ENCODE data around the gene VIPAS39. TPM values are rescaled to one million over a fixed set of nuclear protein-coding genes. Genes with fewer than 3 reads are reported as not detected.

The VIPAS39 gene
- 20.8 and 41.3 TPM in 2 replicates for total RNA-seq

DNA sequence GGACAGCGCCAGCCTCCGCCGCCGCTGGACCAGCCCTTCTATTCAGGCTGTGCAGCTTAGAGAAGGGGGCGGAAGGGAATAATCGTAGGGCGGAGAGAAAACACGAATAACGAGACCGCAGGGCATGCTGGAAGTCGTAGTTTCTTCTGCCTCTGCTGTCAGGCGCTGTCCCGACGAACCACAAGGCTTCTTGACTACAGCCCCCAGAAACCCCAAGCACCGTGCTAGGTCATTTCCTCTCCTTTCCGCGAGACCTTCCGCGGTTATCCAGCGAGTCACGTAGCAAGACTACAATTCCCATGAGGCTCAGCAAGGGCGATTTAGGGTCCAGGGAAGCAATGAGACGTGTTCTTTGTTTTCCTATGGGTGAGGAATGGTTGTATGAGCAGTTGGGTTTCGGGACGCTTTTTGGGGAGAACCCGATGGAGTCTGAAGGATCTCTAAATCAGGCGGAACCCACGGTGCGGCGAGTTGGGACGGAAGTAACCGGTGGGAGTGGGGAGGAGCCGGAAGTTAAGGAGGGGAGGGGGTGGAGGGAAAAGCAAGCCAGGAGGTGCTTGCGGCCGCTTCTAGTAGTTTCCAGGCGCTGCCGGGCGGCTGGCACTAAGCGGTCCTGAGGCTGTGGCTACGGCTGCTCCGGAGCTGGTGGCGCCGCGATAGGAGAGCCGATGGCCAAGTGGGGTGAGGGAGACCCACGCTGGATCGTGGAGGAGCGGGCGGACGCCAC is at the start of gene VIPAS39, which contains the start of gene AHSA1:
VIPAS39 (minus strand) TSS at position 80 of the 727 bp plus-strand sequence. CDS start 3,499 bp downstream, outside the sequence.
AHSA1 (plus strand) TSS at position 572 of the 727 bp plus-strand sequence; CDS start at position 669, 97 bp downstream.

DNA sequence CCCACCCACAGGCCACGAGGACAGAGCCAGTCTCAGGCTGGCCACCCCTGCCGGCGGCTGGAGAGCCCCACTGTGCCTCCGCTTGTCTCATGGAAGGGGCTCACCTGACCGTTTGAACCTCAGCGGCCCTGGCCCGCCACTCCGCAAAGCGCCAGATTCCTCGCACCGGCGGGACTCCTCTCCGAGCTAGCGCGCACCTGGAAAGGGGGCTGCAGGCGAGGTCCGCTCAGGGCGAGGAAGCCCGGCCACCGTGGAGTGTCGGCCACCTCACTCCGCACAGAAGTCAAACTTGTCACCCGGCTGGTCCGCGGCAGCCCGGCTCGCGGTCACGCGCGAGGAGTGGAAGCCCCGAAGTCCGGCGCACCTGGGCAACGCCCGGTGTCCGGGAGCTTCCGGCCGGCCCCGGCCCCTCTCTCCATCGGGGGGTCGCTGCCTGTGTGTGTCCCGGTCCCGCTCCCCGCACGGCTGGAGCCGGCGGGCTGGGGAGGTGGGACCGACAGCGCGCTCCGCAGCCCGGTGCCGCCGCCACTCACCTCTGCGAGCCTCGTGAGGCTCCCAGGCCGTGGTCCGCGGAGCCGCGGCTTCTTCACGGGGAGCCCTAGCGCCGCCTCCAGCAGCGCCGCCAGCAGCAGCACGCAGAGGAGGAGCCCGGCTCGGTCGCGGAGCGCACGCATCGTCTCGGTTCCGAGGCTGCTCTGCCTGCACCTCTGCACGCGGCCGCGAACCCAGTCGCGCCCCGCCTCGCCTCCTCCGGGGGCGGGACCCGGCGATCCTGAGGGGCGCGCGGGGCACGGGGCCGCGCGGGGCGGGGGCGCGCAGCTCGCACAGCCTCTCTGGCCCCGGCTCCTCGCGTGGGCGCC is 40.9 kb upstream of the VIPAS39 start, which contains the start of gene ISM2:
ISM2 (minus strand) TSS at position 697 of the 860 bp plus-strand sequence; CDS start at position 674, 23 bp downstream.

DNA sequence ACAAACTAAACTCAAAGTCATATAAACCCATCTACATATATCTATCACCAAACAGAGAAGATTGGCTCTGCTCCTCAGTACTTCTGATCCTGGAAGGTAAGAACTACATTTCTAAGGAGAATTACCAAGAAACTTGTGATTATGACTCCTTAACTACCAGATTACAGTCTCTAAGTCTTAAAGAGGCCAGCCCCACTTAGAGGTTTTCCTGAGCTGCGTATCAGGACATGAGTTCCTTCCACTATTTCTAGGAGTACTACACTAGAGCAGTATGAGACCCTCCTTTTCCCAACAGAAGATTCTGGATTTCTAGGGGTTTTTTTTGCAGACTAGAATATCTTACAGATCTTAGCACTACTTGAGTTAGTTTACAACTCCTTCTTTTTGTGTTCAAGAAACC is 34.0 kb downstream of the VIPAS39 start, which contains the start of gene NOXRED1:
NOXRED1 (minus strand) TSS at position 101 of the 400 bp plus-strand sequence. CDS start 634 bp downstream, outside the sequence.

DNA sequence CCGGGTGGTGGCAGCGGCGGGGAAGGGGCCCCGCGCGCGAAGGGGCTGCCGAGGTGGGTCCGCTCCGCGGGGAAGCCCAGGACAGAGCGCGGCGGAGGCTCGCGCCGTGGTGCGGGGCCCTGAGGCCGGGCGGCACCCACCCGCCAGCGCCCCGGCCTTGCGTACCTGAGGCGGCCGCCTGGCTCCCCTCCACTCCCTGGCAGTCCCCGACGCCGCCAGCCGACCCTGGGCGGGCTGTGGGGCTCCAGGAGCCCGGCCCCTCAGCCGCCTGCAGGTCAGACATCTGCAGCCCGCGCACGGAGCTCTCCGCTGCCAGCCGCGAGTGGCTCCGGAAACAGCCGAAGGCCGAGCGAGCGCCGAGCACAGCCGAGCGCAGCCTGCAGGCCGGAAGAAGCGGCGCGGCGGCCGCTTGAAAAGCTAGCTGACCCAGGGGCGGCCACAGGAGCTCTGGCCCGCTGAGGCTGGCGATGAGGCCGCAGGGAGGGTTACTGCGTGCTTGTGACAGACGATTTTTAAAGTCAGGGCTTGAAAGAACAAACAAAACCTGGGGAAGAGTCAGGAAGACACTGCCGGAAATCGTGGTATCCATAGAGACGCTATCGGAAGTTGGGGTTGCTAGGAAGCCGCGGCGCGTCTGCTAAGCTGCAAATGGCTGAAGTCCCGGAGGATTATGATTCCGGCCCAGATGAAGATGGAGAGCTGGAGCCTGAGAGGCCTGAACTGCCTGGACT is 80.5 kb downstream of the VIPAS39 start, which contains the start of the genes SAMD15 and TMED8:
SAMD15 (plus strand) TSS at position 609 of the 731 bp plus-strand sequence; CDS start at position 649, 40 bp downstream.
TMED8 (minus strand) TSS at position 324 of the 731 bp plus-strand sequence; CDS start at position 283, 41 bp downstream.

Other genes with a start within 250 kb of the VIPAS39 start
- not detected in 2 replicates for gene NGB, start 186.4 kb downstream of the VIPAS39 start, total RNA-seq
- gene POMT2, start 136.7 kb downstream of the VIPAS39 start, total RNA-seq: 14.9 and 20.8 TPM in 2 replicates
- 39.7 and 39.8 TPM in 2 replicates for gene GSTZ1, start 136.6 kb downstream of the VIPAS39 start, total RNA-seq
- gene TMED8, start 80.5 kb downstream of the VIPAS39 start, total RNA-seq: 3.2 and 3.7 TPM in 2 replicates
- 1.7 and 2.1 TPM in 2 replicates for gene SAMD15, start 80.2 kb downstream of the VIPAS39 start, total RNA-seq
- gene NOXRED1, start 34.1 kb downstream of the VIPAS39 start, total RNA-seq: not detected in 2 replicates
- 144 and 161 TPM in 2 replicates for gene AHSA1, start 492 bp upstream of the VIPAS39 start, total RNA-seq
- not detected in 2 replicates for gene ISM2, start 41.2 kb upstream of the VIPAS39 start, total RNA-seq
- 30.0 and 32.3 TPM in 2 replicates for gene SPTLC2, start 159.0 kb upstream of the VIPAS39 start, total RNA-seq

Data from myometrial cell (primary cell).